Stimulated activated naive B cell treated with anti-CD40 and anti-IgM and Interleukin-4, amounts not matched to agents 10 μg/mL and 1 μg/mL and 100 μg/mL, for 72 hours (primary cell): Measurements from ENCODE around the gene NOPCHAP1.

ENCODE experiments used
- ATAC-seq, 2 donors: fragments of 150-1000 bp; cut with Tn5 transposase; replicated peaks; 2 replicates each; pipeline ENCODE4 v1.10.0; 2021; ENCODE audit warnings: moderate library complexity in 1 of 2
- DNase-seq: peaks from one replicate; pipeline ENCODE4 v3.0.0; 2021
- H3K27ac Mint-ChIP-seq: one replicate; pipeline ENCODE4 v1.8.0; 2022; ENCODE audit warnings: mild to moderate bottlenecking, mixed read lengths
- H3K27me3 Mint-ChIP-seq, 2 donors: one replicate each; pipeline ENCODE4 v1.8.0; 2022; ENCODE audit warnings: mixed read lengths in 2 of 2
- H3K36me3 Mint-ChIP-seq, 2 donors: one replicate each; pipeline ENCODE4 v1.8.0; 2022; ENCODE audit warnings: mixed read lengths in 2 of 2, mild to moderate bottlenecking in 1 of 2
- H3K4me1 Mint-ChIP-seq, 2 donors: one replicate each; pipeline ENCODE4 v1.8.0; 2022; ENCODE audit warnings: mixed read lengths in 2 of 2, mild to moderate bottlenecking in 1 of 2
- H3K4me3 Mint-ChIP-seq, 2 donors: one replicate each; pipeline ENCODE4 v1.8.0; 2022; ENCODE audit warnings: mild to moderate bottlenecking in 2 of 2, mixed read lengths in 2 of 2, moderate library complexity in 1 of 2
- H3K9me3 Mint-ChIP-seq, 2 donors: one replicate each; pipeline ENCODE4 v1.8.0; 2022; ENCODE audit warnings: mixed read lengths in 2 of 2, mild to moderate bottlenecking in 1 of 2

Gene NOPCHAP1

GRCh38 chr12:105018012-105018411 lies 31.9 kb downstream of the NOPCHAP1 start:
- H3K27me3 Mint-ChIP-seq, result no peaks in the 10 kb centered on the region
- no peaks in the 10 kb centered on the region for H3K4me1 Mint-ChIP-seq
- H3K36me3 Mint-ChIP-seq, result peaks cover 26 to 38% of the 10 kb centered on the region in 2 donors
- ATAC-seq, result no peak
- no peak overlapping the region for H3K27ac Mint-ChIP-seq
- H3K4me3 Mint-ChIP-seq, result no peak overlapping the region
- no peak for DNase-seq
- H3K9me3 Mint-ChIP-seq, result peaks cover 0 to 2% of the 10 kb centered on the region in 2 donors

GRCh38 chr12:105018776-105019175 lies 32.7 kb downstream of the NOPCHAP1 start:
- no peaks in the 10 kb centered on the region for H3K4me1 Mint-ChIP-seq
- H3K27me3 Mint-ChIP-seq, result no peaks in the 10 kb centered on the region
- H3K9me3 Mint-ChIP-seq, result peaks cover 0 to 2% of the 10 kb centered on the region in 2 donors
- peaks cover 19 to 32% of the 10 kb centered on the region in 2 donors for H3K36me3 Mint-ChIP-seq
- no peak overlapping the region for H3K27ac Mint-ChIP-seq
- no peak for ATAC-seq
- DNase-seq, result no peak
- no peak overlapping the region for H3K4me3 Mint-ChIP-seq

GRCh38 chr12:105020241-105020962 lies 34.3 kb downstream of the NOPCHAP1 start:
- Mint-ChIP-seq H3K4me3 (no peak overlapping the region), H3K4me1 (no peaks in the 10 kb centered on the region), H3K27me3 (no peaks in the 10 kb centered on the region), H3K36me3 (peaks cover 11 to 24% of the 10 kb centered on the region in 2 donors), H3K9me3 (peaks cover 0 to 2% of the 10 kb centered on the region in 2 donors), H3K27ac (no peak overlapping the region)
- ATAC-seq, result no peak
- DNase-seq, result no peak

GRCh38 chr12:105024928-105025327 lies 38.8 kb downstream of the NOPCHAP1 start:
- ATAC-seq (no peak), DNase-seq (no peak)
- Mint-ChIP-seq H3K36me3 (peaks cover 9 to 13% of the 10 kb centered on the region in 2 donors), H3K27me3 (no peaks in the 10 kb centered on the region), H3K4me1 (no peaks in the 10 kb centered on the region), H3K9me3 (no peaks in the 10 kb centered on the region), H3K4me3 (no peak overlapping the region), H3K27ac (no peak overlapping the region)

- Mint-ChIP-seq H3K4me1 (peaks cover 2% of the 10 kb centered on the region in 2 donors), H3K36me3 (peaks cover 7% of the 10 kb centered on the region in 2 donors), H3K4me3 (no peak overlapping the region), H3K27ac (no peak overlapping the region), H3K27me3 (no peaks in the 10 kb centered on the region), H3K9me3 (no peaks in the 10 kb centered on the region)
- no peak for DNase-seq
- ATAC-seq, result no peak
Observed at GRCh38 chr12:105025890-105026289, 39.8 kb downstream of the NOPCHAP1 start.

- DNase-seq (no peak), ATAC-seq (no peak)
- Mint-ChIP-seq H3K4me3 (no peak overlapping the region), H3K36me3 (peaks cover 5% of the 10 kb centered on the region in 2 donors), H3K9me3 (no peaks in the 10 kb centered on the region), H3K27ac (no peak overlapping the region), H3K27me3 (no peaks in the 10 kb centered on the region), H3K4me1 (peaks cover 7 to 8% of the 10 kb centered on the region in 2 donors)
Observed at GRCh38 chr12:105026411-105026810, 40.3 kb downstream of the NOPCHAP1 start.

- H3K4me1 Mint-ChIP-seq, result peaks cover 16 to 30% of the 10 kb centered on the region in 2 donors
- peak overlapping the region; percentile 74 for H3K27ac Mint-ChIP-seq
- peak overlapping the region; percentile 53 to 64 for H3K4me3 Mint-ChIP-seq
- peaks cover 7 to 13% of the 10 kb centered on the region in 2 donors for H3K36me3 Mint-ChIP-seq
- ATAC-seq (peak; percentile 93 to 95), DNase-seq (no peak)
- H3K9me3 Mint-ChIP-seq, result no peaks in the 10 kb centered on the region
- H3K27me3 Mint-ChIP-seq, result no peaks in the 10 kb centered on the region
Observed at GRCh38 chr12:105030820-105031807, 45.0 kb downstream of the NOPCHAP1 start.

GRCh38 chr12:105032703-105033357 lies 46.7 kb downstream of the NOPCHAP1 start:
- Mint-ChIP-seq H3K36me3 (peaks cover 3 to 7% of the 10 kb centered on the region in 2 donors), H3K27me3 (no peaks in the 10 kb centered on the region), H3K27ac (peak overlapping the region; percentile 14), H3K4me3 (no peak overlapping the region), H3K9me3 (no peaks in the 10 kb centered on the region), H3K4me1 (peaks cover 18 to 36% of the 10 kb centered on the region in 2 donors)
- ATAC-seq, result no peak
- no peak for DNase-seq

GRCh38 chr12:105033851-105034250 lies 47.7 kb downstream of the NOPCHAP1 start:
- H3K4me3 Mint-ChIP-seq, result no peak overlapping the region
- H3K36me3 Mint-ChIP-seq, result peaks cover 4 to 7% of the 10 kb centered on the region in 2 donors
- no peaks in the 10 kb centered on the region for H3K9me3 Mint-ChIP-seq
- H3K27me3 Mint-ChIP-seq, result no peaks in the 10 kb centered on the region
- H3K27ac Mint-ChIP-seq, result no peak overlapping the region
- DNase-seq (no peak), ATAC-seq (no peak)
- peaks cover 18 to 36% of the 10 kb centered on the region in 2 donors for H3K4me1 Mint-ChIP-seq
